Left colon (tissue), 2 donors: ENCODE results near the gene PLD3. TPM values are rescaled to one million over a fixed set of nuclear protein-coding genes. Genes with fewer than 3 reads are reported as not detected.
"Not testable (repeated sequence)": the region's sequence is repeated elsewhere in the genome, so short reads cannot be mapped to it uniquely, and the experiment has no call there.

Experiments used
- ATAC-seq: fragments of 200-7000 bp; cut with Tn5 transposase; one replicate; pipeline ENCODE4 v1.9.1; 2020; ENCODE audit warnings: mild to moderate bottlenecking, moderate library complexity
- DNase-seq, 2 donors: peaks; one replicate each; pipeline ENCODE4 v3.0.0-alpha.2; 2020
- intact Hi-C, 2 donors: fragments of 100-400 bp; cut with DNase I in 1 of 2; cut with micrococcal nuclease in 1 of 2; formaldehyde crosslinking; loops; one replicate each; pipeline versions ENCODE4 v1.11.2 to v1.14.0; 2022; cut with DNase I, micrococcal nuclease
- total RNA-seq, 2 donors: library from RNA; stranded (reverse); fragmentation: NEBNext Ultra II Directional; extraction: Animal tissue kit (Norgen Biotek cat#: 25700); gene quantifications; one replicate each; pipeline ENCODE4 v1.2.1, GENCODE V29; 2021
- donor health status: DM: no; HTN: no; CAD: no.
- donor health status: DM: yes; HTN: yes; CAD: no.

Gene PLD3
- total RNA-seq, 2 donors from 2014 or later: 109 to 170 TPM

DNA sequence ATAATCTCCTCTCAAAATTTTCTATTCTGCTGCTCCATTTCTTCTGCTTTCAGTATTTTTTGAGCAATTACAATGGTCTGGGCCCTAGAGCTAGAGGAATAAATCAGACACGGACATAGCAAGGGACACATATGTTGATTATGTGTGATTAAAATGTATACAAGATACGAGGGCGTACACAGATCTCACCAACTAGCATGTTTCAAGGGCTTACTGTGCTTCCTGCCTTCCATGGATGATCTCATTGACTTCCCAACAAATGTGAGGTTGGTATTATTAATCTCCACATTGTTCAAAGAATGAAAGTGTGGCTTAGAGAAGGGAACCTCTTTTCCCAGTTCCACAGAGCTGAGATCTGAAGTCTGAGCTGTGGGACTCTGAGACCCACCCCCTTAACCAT, 9.1 kb downstream of the PLD3 start:
- ATAC-seq (no peak), DNase-seq (no peak)
- intact Hi-C loops: no loop called here

GRCh38 chr19:40358773-40359172, 10.3 kb downstream of the PLD3 start:
- intact Hi-C loops: no loop called here
- ATAC-seq (no peak), DNase-seq (no peak)

GRCh38 chr19:40360020-40360707, 11.7 kb downstream of the PLD3 start:
- DNase-seq (no peak), ATAC-seq (no peak)
- intact Hi-C loops: no loop called here

DNA sequence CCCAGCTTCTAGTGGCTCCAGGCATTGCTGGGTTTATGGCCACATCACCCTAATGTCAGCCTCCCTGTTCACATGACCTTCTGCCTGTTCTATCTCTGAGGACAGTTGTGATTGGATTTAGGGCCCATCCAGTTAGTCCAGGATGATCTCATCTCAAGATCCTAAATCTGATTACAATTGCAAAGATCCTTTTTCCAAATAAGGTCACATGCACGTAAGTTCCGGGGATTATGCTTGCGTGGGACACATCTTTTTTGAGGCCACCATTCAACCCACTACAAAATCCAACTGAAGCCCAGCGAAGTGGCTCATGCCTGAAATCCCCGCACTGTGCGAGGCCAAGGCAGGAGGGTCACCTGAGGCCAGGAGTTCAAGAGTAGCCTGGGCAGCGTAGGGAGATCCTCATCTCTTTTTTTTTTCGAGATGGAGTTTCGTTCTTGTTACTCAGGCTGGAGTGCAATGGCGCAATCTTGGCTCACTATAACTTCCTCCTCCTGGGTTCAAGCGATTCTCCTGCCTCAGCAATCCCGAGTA, 12.3 kb downstream of the PLD3 start:
- no peak for DNase-seq
- intact Hi-C loops: no loop called here
- no peak for ATAC-seq

GRCh38 chr19:40362160-40362559, 13.7 kb downstream of the PLD3 start:
- DNase-seq: no peak
- intact Hi-C loops: no loop called here
- ATAC-seq: no peak

GRCh38 chr19:40363069-40363468, 14.6 kb downstream of the PLD3 start:
- DNase-seq (no peak), ATAC-seq (no peak)
- intact Hi-C loops: no loop called here

DNA sequence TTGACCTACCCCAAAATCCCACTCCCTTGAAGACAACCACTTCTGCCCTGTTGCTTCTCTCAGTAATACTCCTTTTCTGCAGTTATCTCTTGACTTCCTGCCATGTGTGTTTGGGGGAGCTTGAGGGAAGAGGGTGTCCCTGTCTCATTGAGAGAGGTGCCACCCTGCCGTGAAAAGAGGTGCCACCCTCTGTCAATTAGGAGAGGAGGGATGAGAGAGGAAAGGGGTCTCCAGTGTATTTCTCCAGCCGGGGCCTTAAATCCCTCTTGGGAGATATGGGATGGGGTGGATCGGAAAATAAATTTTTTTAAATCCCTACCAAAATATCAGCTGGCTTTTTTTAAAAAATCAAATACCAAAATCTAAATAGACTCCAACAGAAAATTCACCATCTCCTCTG, 16.5 kb downstream of the PLD3 start:
- no peak for ATAC-seq
- intact Hi-C loops: no loop called here
- DNase-seq: no peak

GRCh38 chr19:40365613-40366401, 17.3 kb downstream of the PLD3 start:
- intact Hi-C loops: no loop called here
- peak; percentile 39 to 50 for DNase-seq
- no peak for ATAC-seq

GRCh38 chr19:40366697-40367561, 18.4 kb downstream of the PLD3 start:
- intact Hi-C loops: no loop called here
- ATAC-seq (no peak), DNase-seq (no peak)

GRCh38 chr19:40367577-40368434, 19.3 kb downstream of the PLD3 start:
- DNase-seq (no peak), ATAC-seq (no peak)

GRCh38 chr19:40369797-40370196, 21.3 kb downstream of the PLD3 start:
- ATAC-seq (no peak), DNase-seq (no peak)
- intact Hi-C loops: no loop called here

More at GRCh38 chr19:40367577-40368434, 19.3 kb downstream of the PLD3 start:
- intact Hi-C loops: no loop called here

DNA sequence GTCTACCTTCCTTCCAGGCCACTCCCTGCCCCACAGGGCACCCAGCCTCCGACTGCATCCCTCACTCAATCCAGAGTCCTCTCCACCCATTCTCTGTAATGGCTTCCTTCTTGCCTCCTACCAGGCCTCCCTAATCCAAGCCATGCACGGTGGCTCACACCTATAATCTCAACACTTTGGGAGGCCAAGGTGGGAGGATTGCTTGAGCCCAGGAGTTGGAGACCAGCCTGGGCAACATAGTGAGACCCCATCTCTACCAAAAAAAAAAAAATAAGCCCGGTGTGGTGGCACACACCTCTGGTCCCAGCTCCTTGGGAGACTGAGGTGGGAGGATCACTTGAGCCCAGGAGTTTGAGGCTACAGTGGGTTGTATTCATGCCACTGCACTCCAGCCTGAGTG, 21.8 kb downstream of the PLD3 start:
- intact Hi-C loops, DNase-seq, ATAC-seq: not testable (repeated sequence)

DNA sequence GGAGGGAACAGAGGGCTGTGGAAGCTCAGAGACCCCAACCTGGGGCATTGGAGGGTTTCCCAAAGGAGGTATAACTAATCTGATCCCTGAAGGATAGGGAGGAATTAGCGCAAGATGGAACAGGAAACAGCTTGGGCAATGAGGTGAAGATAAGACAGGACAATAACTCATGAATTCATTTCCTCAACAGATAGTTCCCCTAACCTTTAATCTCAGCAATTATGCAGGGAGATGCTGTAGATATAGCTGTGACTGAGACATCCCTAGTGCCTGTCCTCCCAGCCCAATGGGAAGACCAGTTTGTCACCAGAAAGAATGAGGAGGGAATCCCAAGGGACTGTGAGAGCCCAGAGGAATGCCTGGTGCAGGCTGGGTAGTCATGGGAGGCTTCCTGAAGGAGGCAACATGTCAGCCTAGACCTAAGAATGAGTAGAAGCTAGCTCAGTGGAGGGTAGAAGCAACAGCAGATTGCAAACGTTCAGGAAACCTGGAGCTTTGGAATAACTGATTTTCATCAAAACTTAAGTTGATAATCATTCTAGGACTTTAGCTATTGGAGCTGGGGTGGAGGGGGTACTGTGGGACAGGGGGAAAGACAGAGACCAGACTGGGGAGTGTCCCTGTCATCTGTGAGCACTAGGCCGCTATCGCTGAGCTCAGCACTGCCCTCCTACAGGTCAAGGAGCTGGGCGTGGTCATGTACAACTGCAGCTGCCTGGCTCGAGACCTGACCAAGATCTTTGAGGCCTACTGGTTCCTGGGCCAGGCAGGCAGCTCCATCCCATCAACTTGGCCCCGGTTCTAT, 22.7 kb downstream of the PLD3 start:
- no peak for ATAC-seq
- no peak for DNase-seq
- intact Hi-C loops: no loop called here

GRCh38 chr19:40371802-40372122, 23.3 kb downstream of the PLD3 start:
- ATAC-seq (no peak), DNase-seq (no peak)
- intact Hi-C loops: no loop called here

GRCh38 chr19:40374084-40374483, 25.6 kb downstream of the PLD3 start:
- no peak for ATAC-seq
- intact Hi-C loops: no loop called here
- DNase-seq: no peak

- DNase-seq (no peak), ATAC-seq (no peak)
- intact Hi-C loops: no loop called here
Observed at GRCh38 chr19:40376286-40376862, 27.9 kb downstream of the PLD3 start.

GRCh38 chr19:40377876-40378385, 29.4 kb downstream of the PLD3 start:
- ATAC-seq: no peak
- intact Hi-C loops: no loop called here
- DNase-seq: no peak
